ENCODE results near the gene HERC3.

Gene HERC3

GRCh38 chr4:88659890-88660208 lies 67.6 kb downstream of the HERC3 start:
- Mint-ChIP-seq H3K27me3 (ENCODE audit: low read depth) (no peaks in the 10 kb centered on the region), H3K27ac (no peak overlapping the region), H3K36me3 (ENCODE audit: low read depth) (peaks cover 19% of the 10 kb centered on the region), H3K9me3 (no peaks in the 10 kb centered on the region), H3K4me1 (ENCODE audit: low read depth) (peaks cover 10% of the 10 kb centered on the region), H3K4me3 (no peak overlapping the region)

- peaks cover 17% of the 10 kb centered on the region for H3K36me3 Mint-ChIP-seq (ENCODE audit: low read depth)
- H3K27me3 Mint-ChIP-seq (ENCODE audit: low read depth): no peaks in the 10 kb centered on the region
- H3K9me3 Mint-ChIP-seq: no peaks in the 10 kb centered on the region
- peaks cover 10% of the 10 kb centered on the region for H3K4me1 Mint-ChIP-seq (ENCODE audit: low read depth)
- H3K27ac Mint-ChIP-seq: no peak overlapping the region
- no peak overlapping the region for H3K4me3 Mint-ChIP-seq
Observed at GRCh38 chr4:88660446-88661294, 68.4 kb downstream of the HERC3 start.

GRCh38 chr4:88661739-88662138 lies 69.5 kb downstream of the HERC3 start:
- no peaks in the 10 kb centered on the region for H3K9me3 Mint-ChIP-seq
- no peaks in the 10 kb centered on the region for H3K27me3 Mint-ChIP-seq (ENCODE audit: low read depth)
- H3K4me1 Mint-ChIP-seq (ENCODE audit: low read depth): peaks cover 10% of the 10 kb centered on the region
- peaks cover 10% of the 10 kb centered on the region for H3K36me3 Mint-ChIP-seq (ENCODE audit: low read depth)
- H3K4me3 Mint-ChIP-seq: no peak overlapping the region
- no peak overlapping the region for H3K27ac Mint-ChIP-seq

- no peaks in the 10 kb centered on the region for H3K27me3 Mint-ChIP-seq (ENCODE audit: low read depth)
- no peaks in the 10 kb centered on the region for H3K9me3 Mint-ChIP-seq
- H3K27ac Mint-ChIP-seq: no peak overlapping the region
- peaks cover 2% of the 10 kb centered on the region for H3K4me1 Mint-ChIP-seq (ENCODE audit: low read depth)
- no peak overlapping the region for H3K4me3 Mint-ChIP-seq
- peaks cover 16% of the 10 kb centered on the region for H3K36me3 Mint-ChIP-seq (ENCODE audit: low read depth)
Observed at GRCh38 chr4:88672987-88673386, 80.7 kb downstream of the HERC3 start.

- Mint-ChIP-seq H3K27me3 (ENCODE audit: low read depth) (no peaks in the 10 kb centered on the region), H3K4me3 (no peak overlapping the region), H3K4me1 (ENCODE audit: low read depth) (peaks cover 2% of the 10 kb centered on the region), H3K9me3 (no peaks in the 10 kb centered on the region), H3K36me3 (ENCODE audit: low read depth) (peaks cover 23% of the 10 kb centered on the region), H3K27ac (no peak overlapping the region)
Observed at GRCh38 chr4:88673886-88674285, 81.6 kb downstream of the HERC3 start.

GRCh38 chr4:88674565-88674964 lies 82.3 kb downstream of the HERC3 start:
- H3K27me3 Mint-ChIP-seq (ENCODE audit: low read depth): no peaks in the 10 kb centered on the region
- H3K9me3 Mint-ChIP-seq: no peaks in the 10 kb centered on the region
- H3K36me3 Mint-ChIP-seq (ENCODE audit: low read depth): peaks cover 26% of the 10 kb centered on the region
- H3K4me1 Mint-ChIP-seq (ENCODE audit: low read depth): peaks cover 2% of the 10 kb centered on the region
- H3K27ac Mint-ChIP-seq: no peak overlapping the region
- H3K4me3 Mint-ChIP-seq: no peak overlapping the region

GRCh38 chr4:88674979-88675378 lies 82.7 kb downstream of the HERC3 start:
- Mint-ChIP-seq H3K9me3 (no peaks in the 10 kb centered on the region), H3K4me3 (no peak overlapping the region), H3K27me3 (ENCODE audit: low read depth) (no peaks in the 10 kb centered on the region), H3K27ac (no peak overlapping the region), H3K4me1 (ENCODE audit: low read depth) (peaks cover 2% of the 10 kb centered on the region), H3K36me3 (ENCODE audit: low read depth) (peaks cover 26% of the 10 kb centered on the region)

GRCh38 chr4:88675543-88675942 lies 83.3 kb downstream of the HERC3 start:
- Mint-ChIP-seq H3K27me3 (ENCODE audit: low read depth) (no peaks in the 10 kb centered on the region), H3K4me1 (ENCODE audit: low read depth) (peaks cover 2% of the 10 kb centered on the region), H3K27ac (no peak overlapping the region), H3K4me3 (no peak overlapping the region), H3K9me3 (no peaks in the 10 kb centered on the region), H3K36me3 (ENCODE audit: low read depth) (peaks cover 28% of the 10 kb centered on the region)

- H3K27ac Mint-ChIP-seq: no peak overlapping the region
- H3K9me3 Mint-ChIP-seq: no peaks in the 10 kb centered on the region
- H3K4me3 Mint-ChIP-seq: no peak overlapping the region
- peaks cover 41% of the 10 kb centered on the region for H3K36me3 Mint-ChIP-seq (ENCODE audit: low read depth)
- H3K4me1 Mint-ChIP-seq (ENCODE audit: low read depth): no peaks in the 10 kb centered on the region
- no peaks in the 10 kb centered on the region for H3K27me3 Mint-ChIP-seq (ENCODE audit: low read depth)
Observed at GRCh38 chr4:88681209-88681608, 88.9 kb downstream of the HERC3 start.

- H3K4me1 Mint-ChIP-seq (ENCODE audit: low read depth): no peaks in the 10 kb centered on the region
- H3K36me3 Mint-ChIP-seq (ENCODE audit: low read depth): peaks cover 21% of the 10 kb centered on the region
- no peaks in the 10 kb centered on the region for H3K9me3 Mint-ChIP-seq
- H3K27me3 Mint-ChIP-seq (ENCODE audit: low read depth): no peaks in the 10 kb centered on the region
- H3K27ac Mint-ChIP-seq: no peak overlapping the region
- no peak overlapping the region for H3K4me3 Mint-ChIP-seq
Observed at GRCh38 chr4:88690355-88690754, 98.1 kb downstream of the HERC3 start.

- Mint-ChIP-seq H3K4me3 (no peak overlapping the region), H3K27me3 (ENCODE audit: low read depth) (no peaks in the 10 kb centered on the region), H3K27ac (no peak overlapping the region), H3K36me3 (ENCODE audit: low read depth) (peaks cover 15% of the 10 kb centered on the region), H3K9me3 (no peaks in the 10 kb centered on the region), H3K4me1 (ENCODE audit: low read depth) (peaks cover 12% of the 10 kb centered on the region)
Observed at GRCh38 chr4:88693792-88694191, 101.5 kb downstream of the HERC3 start.

- H3K36me3 Mint-ChIP-seq (ENCODE audit: low read depth): peaks cover 6% of the 10 kb centered on the region
- H3K27ac Mint-ChIP-seq: peak overlapping the region; percentile 85
- no peaks in the 10 kb centered on the region for H3K27me3 Mint-ChIP-seq (ENCODE audit: low read depth)
- H3K9me3 Mint-ChIP-seq: no peaks in the 10 kb centered on the region
- peak overlapping the region; percentile 90 for H3K4me3 Mint-ChIP-seq
- peaks cover 13% of the 10 kb centered on the region for H3K4me1 Mint-ChIP-seq (ENCODE audit: low read depth)
Observed at GRCh38 chr4:88696630-88697029, 104.3 kb downstream of the HERC3 start.

- Mint-ChIP-seq H3K27me3 (ENCODE audit: low read depth) (no peaks in the 10 kb centered on the region), H3K4me3 (peak overlapping the region; percentile 90), H3K36me3 (ENCODE audit: low read depth) (peaks cover 6% of the 10 kb centered on the region), H3K27ac (peak overlapping the region; percentile 85), H3K9me3 (no peaks in the 10 kb centered on the region), H3K4me1 (ENCODE audit: low read depth) (peaks cover 13% of the 10 kb centered on the region)
Observed at GRCh38 chr4:88697141-88697540, 104.9 kb downstream of the HERC3 start.

GRCh38 chr4:88697588-88698329 lies 105.5 kb downstream of the HERC3 start, which contains the start of gene NAP1L5:
Gene NAP1L5, minus strand, starts transcription at chr4:88697829. Its CDS starts 75 bp downstream, at chr4:88697754.
- no peaks in the 10 kb centered on the region for H3K27me3 Mint-ChIP-seq (ENCODE audit: low read depth)
- H3K36me3 Mint-ChIP-seq (ENCODE audit: low read depth): peaks cover 7% of the 10 kb centered on the region
- H3K9me3 Mint-ChIP-seq: no peaks in the 10 kb centered on the region
- peaks cover 13% of the 10 kb centered on the region for H3K4me1 Mint-ChIP-seq (ENCODE audit: low read depth)
- peak within 1 kb of the TSS; percentile 90 for H3K4me3 Mint-ChIP-seq
- H3K27ac Mint-ChIP-seq: peak within 1 kb of the TSS; percentile 85

- H3K9me3 Mint-ChIP-seq: no peaks in the 10 kb centered on the region
- peak overlapping the region; percentile 90 for H3K4me3 Mint-ChIP-seq
Observed at GRCh38 chr4:88698519-88698918, 106.2 kb downstream of the HERC3 start.

More at GRCh38 chr4:88698519-88698918, 106.2 kb downstream of the HERC3 start:
- no peaks in the 10 kb centered on the region for H3K27me3 Mint-ChIP-seq (ENCODE audit: low read depth)
- no peak overlapping the region for H3K27ac Mint-ChIP-seq
- H3K36me3 Mint-ChIP-seq (ENCODE audit: low read depth): peaks cover 12% of the 10 kb centered on the region
- peaks cover 13% of the 10 kb centered on the region for H3K4me1 Mint-ChIP-seq (ENCODE audit: low read depth)
